Calu3 (cell line): ENCODE data around the gene ETAA1. TPM values are rescaled to one million over a fixed set of nuclear protein-coding genes. Genes with fewer than 3 reads are reported as not detected.

Source experiments
- BruUV-seq: library from RNA; stranded (reverse); fragments of 400-500 nt; replicated peaks from 2 replicates; lab custom pipeline; 2021; lab: Mats Ljungman, UMichigan
- CTCF ChIA-PET: fragments of 300-600 bp; sonication (Branson Sonifier 250); formaldehyde crosslinking; loops from one replicate; lab custom pipeline; 2022; ENCODE audit warnings: antibody characterized with exemption; lab: Charles Lee
- DNase-seq: peaks from one replicate; pipeline ENCODE4 v3.0.0; 2022
- H3K27ac Mint-ChIP-seq: one replicate; pipeline ENCODE4 v1.8.0; 2022; ENCODE audit warnings: mixed read lengths; ENCODE audit not compliant: unreplicated experiment
- H3K27me3 Mint-ChIP-seq: one replicate; pipeline ENCODE4 v1.8.0; 2022; ENCODE audit warnings: mixed read lengths; ENCODE audit not compliant: unreplicated experiment
- H3K36me3 Mint-ChIP-seq: one replicate; pipeline ENCODE4 v1.8.0; 2022; ENCODE audit warnings: mild to moderate bottlenecking, moderate library complexity, mixed read lengths; ENCODE audit not compliant: insufficient read depth, unreplicated experiment
- H3K4me1 Mint-ChIP-seq: one replicate; pipeline ENCODE4 v1.8.0; 2022; ENCODE audit warnings: mild to moderate bottlenecking, low read depth, mixed read lengths; ENCODE audit not compliant: unreplicated experiment
- H3K4me3 Mint-ChIP-seq: one replicate; pipeline ENCODE4 v1.8.0; 2022; ENCODE audit warnings: mild to moderate bottlenecking, low read depth, moderate library complexity, mixed read lengths; ENCODE audit not compliant: unreplicated experiment
- H3K9me3 Mint-ChIP-seq: one replicate; pipeline ENCODE4 v1.8.0; 2022; ENCODE audit warnings: low read depth, mixed read lengths; ENCODE audit not compliant: unreplicated experiment
- intact Hi-C: fragments of 100-400 bp; cut with micrococcal nuclease; formaldehyde crosslinking; loops from one replicate; pipeline ENCODE4 v1.10.0; 2022; ENCODE audit not compliant: unreplicated experiment
- total RNA-seq: library from RNA; stranded (reverse); gene quantifications from 2 replicates; pipeline ENCODE4 v1.2.3, GENCODE V29; 2022
- TF ChIP-seq, protein P1 (sequence below): fragments of 200-600 bp; IDR thresholded peaks from one replicate; pipeline ENCODE4 v1.8.0; 2022; ENCODE audit warnings: antibody characterized with exemption; ENCODE audit not compliant: unreplicated experiment

ETAA1 gene
- total RNA-seq, 1 experiment from 2014 or later, result 12.6 TPM

- H3K27ac Mint-ChIP-seq, result no peak overlapping the region
- peaks cover 10% of the 10 kb centered on the region for H3K4me1 Mint-ChIP-seq
- TF ChIP-seq, protein P1, sequence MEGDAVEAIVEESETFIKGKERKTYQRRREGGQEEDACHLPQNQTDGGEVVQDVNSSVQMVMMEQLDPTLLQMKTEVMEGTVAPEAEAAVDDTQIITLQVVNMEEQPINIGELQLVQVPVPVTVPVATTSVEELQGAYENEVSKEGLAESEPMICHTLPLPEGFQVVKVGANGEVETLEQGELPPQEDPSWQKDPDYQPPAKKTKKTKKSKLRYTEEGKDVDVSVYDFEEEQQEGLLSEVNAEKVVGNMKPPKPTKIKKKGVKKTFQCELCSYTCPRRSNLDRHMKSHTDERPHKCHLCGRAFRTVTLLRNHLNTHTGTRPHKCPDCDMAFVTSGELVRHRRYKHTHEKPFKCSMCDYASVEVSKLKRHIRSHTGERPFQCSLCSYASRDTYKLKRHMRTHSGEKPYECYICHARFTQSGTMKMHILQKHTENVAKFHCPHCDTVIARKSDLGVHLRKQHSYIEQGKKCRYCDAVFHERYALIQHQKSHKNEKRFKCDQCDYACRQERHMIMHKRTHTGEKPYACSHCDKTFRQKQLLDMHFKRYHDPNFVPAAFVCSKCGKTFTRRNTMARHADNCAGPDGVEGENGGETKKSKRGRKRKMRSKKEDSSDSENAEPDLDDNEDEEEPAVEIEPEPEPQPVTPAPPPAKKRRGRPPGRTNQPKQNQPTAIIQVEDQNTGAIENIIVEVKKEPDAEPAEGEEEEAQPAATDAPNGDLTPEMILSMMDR, result no peak
- CTCF ChIA-PET, result interaction anchor here (0.7 to 0.9 kb wide), 2 partner anchors 11 to 48 kb away, joined by 3 read pairs; no protein-coding TSS in a partner anchor
- H3K9me3 Mint-ChIP-seq, result peaks cover 8% of the 10 kb centered on the region
- no peaks in the 10 kb centered on the region for H3K27me3 Mint-ChIP-seq
- no TSS peak for BruUV-seq
- no peaks in the 10 kb centered on the region for H3K36me3 Mint-ChIP-seq
- intact Hi-C loops, result no loop called here
- no peak for DNase-seq
- H3K4me3 Mint-ChIP-seq, result no peak overlapping the region
Measured at GRCh38 chr2:67436221-67436620, 39.1 kb downstream of the ETAA1 start.

GRCh38 chr2:67437114-67437513 is 40.0 kb downstream of the ETAA1 start:
- CTCF ChIA-PET, result interaction anchor here (0.9 kb wide), 1 partner anchor 10 kb away, joined by 3 read pairs; no protein-coding TSS in a partner anchor
- H3K27ac Mint-ChIP-seq, result no peak overlapping the region
- H3K4me1 Mint-ChIP-seq, result peaks cover 10% of the 10 kb centered on the region
- no peak for DNase-seq
- H3K9me3 Mint-ChIP-seq, result peaks cover 4% of the 10 kb centered on the region
- no TSS peak for BruUV-seq
- no peaks in the 10 kb centered on the region for H3K27me3 Mint-ChIP-seq
- TF ChIP-seq, protein P1, result no peak
- intact Hi-C loops, result no loop called here
- no peaks in the 10 kb centered on the region for H3K36me3 Mint-ChIP-seq
- H3K4me3 Mint-ChIP-seq, result no peak overlapping the region

DNA sequence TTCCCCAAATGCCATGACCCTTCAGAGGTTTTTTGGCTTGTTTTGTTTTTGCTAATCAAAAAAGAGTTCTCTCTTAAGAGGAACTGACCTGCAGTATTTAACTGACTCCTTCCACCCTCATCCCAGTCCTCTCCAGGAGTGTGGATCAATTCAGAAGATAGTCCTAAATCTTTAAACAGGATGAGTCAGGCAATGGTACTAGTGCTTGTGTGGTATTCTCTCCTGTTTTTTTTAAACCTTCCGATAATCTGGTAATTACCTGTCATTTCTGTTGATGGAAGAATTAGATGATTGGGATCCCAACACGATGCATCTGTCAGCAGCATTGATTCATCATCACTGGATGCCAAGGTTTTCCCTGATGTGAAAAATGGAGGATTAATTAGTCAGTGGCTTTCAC is 41.2 kb downstream of the ETAA1 start:
- Mint-ChIP-seq H3K4me3 (no peak overlapping the region), H3K9me3 (peaks cover 4% of the 10 kb centered on the region), H3K36me3 (no peaks in the 10 kb centered on the region), H3K4me1 (peaks cover 10% of the 10 kb centered on the region), H3K27me3 (no peaks in the 10 kb centered on the region), H3K27ac (no peak overlapping the region)
- TF ChIP-seq, protein P1, result no peak
- BruUV-seq, result no TSS peak
- CTCF ChIA-PET, result no interaction called here
- DNase-seq, result no peak
- intact Hi-C loops, result no loop called here

DNA sequence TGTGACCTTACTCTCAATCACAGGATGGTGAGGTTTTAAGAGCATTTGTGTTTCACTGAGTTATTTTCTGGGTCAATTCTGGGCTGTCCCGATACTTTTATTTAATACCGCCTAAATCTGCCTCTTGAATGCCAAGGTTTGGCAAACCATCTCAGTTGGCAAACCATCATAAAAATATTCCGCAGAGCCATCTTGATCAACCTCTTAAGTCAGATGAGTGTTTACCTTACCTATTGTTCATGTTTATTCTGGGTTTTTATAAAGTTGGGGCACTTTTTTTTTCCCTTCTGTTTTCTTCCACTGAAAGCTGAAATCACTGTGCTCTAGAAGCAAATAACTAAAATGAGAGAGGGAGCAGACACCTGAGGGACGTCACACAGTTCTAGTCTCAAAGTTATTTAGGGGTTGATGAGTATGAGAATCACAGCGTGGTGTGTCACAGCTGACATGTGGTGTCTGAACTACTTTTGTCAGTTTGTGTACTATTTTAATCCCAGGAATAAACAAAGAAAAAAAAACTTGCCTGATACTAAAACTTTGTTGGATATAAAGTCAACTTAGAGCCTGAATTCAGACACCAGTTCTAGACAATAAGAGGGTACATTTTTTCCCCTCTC is 48.6 kb downstream of the ETAA1 start:
- peaks cover 7% of the 10 kb centered on the region for H3K9me3 Mint-ChIP-seq
- no peaks in the 10 kb centered on the region for H3K36me3 Mint-ChIP-seq
- CTCF ChIA-PET, result interaction anchor here (0.7 to 1.5 kb wide), 2 partner anchors 23 to 34 kb away, joined by 3 read pairs; no protein-coding TSS in a partner anchor
- TF ChIP-seq, protein P1, result no peak
- BruUV-seq, result no TSS peak
- intact Hi-C loops, result loop anchor here (2.0 kb wide), 1 partner anchor 37 kb away; no protein-coding TSS in a partner anchor
- no peak overlapping the region for H3K4me3 Mint-ChIP-seq
- H3K27ac Mint-ChIP-seq, result no peak overlapping the region
- DNase-seq, result no peak
- peaks cover 22% of the 10 kb centered on the region for H3K4me1 Mint-ChIP-seq
- no peaks in the 10 kb centered on the region for H3K27me3 Mint-ChIP-seq
